CD14-positive monocyte (primary cell): ENCODE measurements around the gene RNF187. TPM values are rescaled to one million over a fixed set of nuclear protein-coding genes. Genes with fewer than 3 reads are reported as not detected.

Experiments used
- DNase-seq, 3 donors: peaks; one replicate each; pipeline ENCODE4 v3.0.0-alpha.2; 2011 to 2022
- H2AFZ ChIP-seq: 2 replicates; pipeline ENCODE4 v1.6.0; 2012; ENCODE audit warnings: mild to moderate bottlenecking, low read depth, low read length, inconsistent platforms; ENCODE audit not compliant: insufficient read depth, poor library complexity, severe bottlenecking
- H3K27ac ChIP-seq, 2 donors: 1 replicate in 1 of 2; 2 replicates in 1 of 2; pipeline ENCODE4 v1.5.1; 2012 to 2013; ENCODE audit warnings: low read length in 2 of 2, control low read depth in 1 of 2, inconsistent platforms in 1 of 2, low read depth in 1 of 2, mild to moderate bottlenecking in 1 of 2
- H3K27me3 ChIP-seq, 2 donors: one replicate each; pipeline versions ENCODE4 v1.6.0 to v1.6.1; 2011 to 2013; ENCODE audit warnings: low read length in 2 of 2; ENCODE audit not compliant: control insufficient read depth in 2 of 2, insufficient read depth in 2 of 2
- H3K36me3 ChIP-seq, 2 donors: replicated peaks in 1 of 2; 1 replicate in 1 of 2; 2 replicates in 1 of 2; pipeline versions ENCODE4 v1.5.1 to v1.6.1; 2012 to 2013; ENCODE audit warnings: low read length in 2 of 2, control low read depth in 1 of 2, inconsistent platforms in 1 of 2, mild to moderate bottlenecking in 1 of 2; ENCODE audit not compliant: insufficient read depth in 2 of 2, control insufficient read depth in 1 of 2
- H3K4me1 ChIP-seq, 2 donors: 1 replicate in 1 of 2; 2 replicates in 1 of 2; pipeline versions ENCODE4 v1.5.1 to v1.6.1; 2012 to 2013; ENCODE audit warnings: low read length in 2 of 2, control low read depth in 1 of 2, inconsistent platforms in 1 of 2, mild to moderate bottlenecking in 1 of 2, moderate library complexity in 1 of 2; ENCODE audit not compliant: insufficient read depth in 2 of 2, control insufficient read depth in 1 of 2
- H3K4me2 ChIP-seq: replicated peaks from 2 replicates; pipeline ENCODE3; 2012; ENCODE audit warnings: low read length, moderate library complexity, mild to moderate bottlenecking; ENCODE audit not compliant: poor library complexity, severe bottlenecking; ENCODE audit errors: extremely low read depth
- H3K4me3 ChIP-seq, 3 experiments: fragments of 200-600 bp in 1 of 3; sonication (generic) in 1 of 3; replicated peaks in 1 of 3; 1 replicate in 2 of 3; 2 replicates in 1 of 3; pipeline ENCODE4 v1.5.1; 2011 to 2013; ENCODE audit warnings: low read length in 3 of 3, mild to moderate bottlenecking in 3 of 3, control low read depth in 2 of 3, low read depth in 2 of 3, inconsistent platforms in 1 of 3, moderate library complexity in 1 of 3
- H3K79me2 ChIP-seq: 2 replicates; pipeline ENCODE4 v1.6.0; 2012; ENCODE audit warnings: mild to moderate bottlenecking, control low read depth, inconsistent platforms, low read length, moderate library complexity; ENCODE audit not compliant: insufficient read depth
- H3K9ac ChIP-seq: 2 replicates; pipeline ENCODE4 v1.6.0; 2017; ENCODE audit warnings: low read length, mild to moderate bottlenecking; ENCODE audit not compliant: insufficient read depth, poor library complexity, severe bottlenecking
- H3K9me3 ChIP-seq, 2 donors: replicated peaks in 1 of 2; 1 replicate in 1 of 2; 2 replicates in 1 of 2; pipeline versions ENCODE4 v1.5.1 to v1.6.1; 2012 to 2013; ENCODE audit warnings: low read length in 2 of 2, control low read depth in 1 of 2; ENCODE audit not compliant: control insufficient read depth in 1 of 2, insufficient read depth in 1 of 2
- H4K20me1 ChIP-seq: 2 replicates; pipeline ENCODE4 v1.6.0; 2012; ENCODE audit warnings: mild to moderate bottlenecking, low read length, control low read depth, moderate library complexity; ENCODE audit not compliant: insufficient read depth
- H3K27ac Mint-ChIP-seq, 7 donors: one replicate each; pipeline ENCODE4 v1.8.0; 2020; ENCODE audit warnings: mild to moderate bottlenecking in 7 of 7, mixed read lengths in 7 of 7, moderate library complexity in 6 of 7, inconsistent platforms in 2 of 7
- H3K27me3 Mint-ChIP-seq, 3 donors: one replicate each; pipeline ENCODE4 v1.8.0; 2021 to 2022; ENCODE audit warnings: low read depth in 3 of 3, mild to moderate bottlenecking in 3 of 3, mixed read lengths in 3 of 3, moderate library complexity in 3 of 3, inconsistent platforms in 1 of 3
- H3K36me3 Mint-ChIP-seq, 2 donors: one replicate each; pipeline ENCODE4 v1.8.0; 2020; ENCODE audit warnings: mixed read lengths in 2 of 2, inconsistent platforms in 1 of 2, mild to moderate bottlenecking in 1 of 2
- H3K4me1 Mint-ChIP-seq: one replicate; pipeline ENCODE4 v1.8.0; 2020; ENCODE audit warnings: mild to moderate bottlenecking, mixed read lengths
- H3K4me3 Mint-ChIP-seq, 2 donors: one replicate each; pipeline ENCODE4 v1.8.0; 2020; ENCODE audit warnings: mild to moderate bottlenecking in 2 of 2, mixed read lengths in 2 of 2, moderate library complexity in 1 of 2
- H3K9me3 Mint-ChIP-seq, 7 donors: one replicate each; pipeline ENCODE4 v1.8.0; 2020 to 2022; ENCODE audit warnings: mixed read lengths in 7 of 7, mild to moderate bottlenecking in 6 of 7, moderate library complexity in 6 of 7, inconsistent platforms in 2 of 7
- WGBS: methylation state at CpG from one replicate; pipeline ENCODE4 v1.1.5; 2013; ENCODE audit warnings: missing lambda C conversion rate; ENCODE audit not compliant: insufficient coverage; 5-methylcytosine and 5-hydroxymethylcytosine counted together
- intact Hi-C, 2 donors: fragments of 100-400 bp; cut with micrococcal nuclease; formaldehyde crosslinking; loops; one replicate each; pipeline versions ENCODE4 v1.15.0 to v1.15.1; 2023
- polyA plus RNA-seq, 3 donors: library from polyadenylated mRNA; depleted of rRNA in 1 of 3; unstranded in 2 of 3; stranded (reverse) in 1 of 3; fragments of 300-500 nt in 2 of 3; fragments of >200 nt in 1 of 3; fragmentation: Illumina TruSeq in 2 of 3; gene quantifications; 1 replicate in 2 of 3; 2 replicates in 1 of 3; pipeline ENCODE4 v1.2.3, GENCODE V29; 2012 to 2021
- TF ChIP-seq, protein P1 (sequence below): fragments of 200-600 bp; IDR thresholded peaks from one replicate; pipeline ENCODE4 v1.8.0; 2022; ENCODE audit warnings: antibody characterized with exemption, mild to moderate bottlenecking

RNF187 gene
- polyA plus RNA-seq, 3 donors, result 5.9 to 27.6 (median 24.6) TPM

DNA sequence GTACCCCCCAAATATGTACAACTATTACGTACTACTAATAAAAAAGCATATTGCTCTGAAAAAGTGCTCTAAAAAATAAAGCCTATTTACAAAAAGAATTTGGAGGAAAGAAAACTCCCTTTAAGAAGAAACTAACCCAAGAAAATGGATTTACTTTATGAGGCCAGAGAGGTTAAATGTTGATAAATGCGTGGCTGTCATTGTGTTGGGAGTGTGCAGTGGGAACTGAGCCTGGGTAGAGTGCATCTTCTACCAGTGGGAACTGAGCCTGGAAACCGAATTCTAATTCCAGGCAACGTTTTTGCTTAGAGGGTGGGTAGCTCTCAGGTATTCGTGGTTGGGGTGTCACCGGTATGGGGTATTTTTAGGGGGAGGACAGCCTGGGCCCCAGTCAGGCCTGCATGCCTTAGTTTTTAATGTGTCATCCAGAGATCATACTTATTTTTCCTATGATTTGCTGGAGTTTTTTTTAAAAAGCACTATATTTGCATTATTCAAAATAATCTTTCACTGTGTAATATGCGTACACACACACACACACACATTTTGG, 24.1 kb upstream of the RNF187 start:
- intact Hi-C loops, result no loop called here
- Histone ChIP-seq H2AFZ (peak overlapping the region; percentile 40), H3K79me2 (no peaks in the 10 kb centered on the region), H3K9me3 (peaks cover 7 to 26% of the 10 kb centered on the region in 2 donors), H3K27me3 (peaks cover 68 to 83% of the 10 kb centered on the region in 2 donors), H3K36me3 (no peaks in the 10 kb centered on the region), H3K4me1 (peaks cover 33 to 35% of the 10 kb centered on the region in 2 donors), H3K9ac (no peak overlapping the region), H3K27ac (no peak overlapping the region), H4K20me1 (no peaks in the 10 kb centered on the region), H3K4me3 (no peak overlapping the region), H3K4me2 (no peak overlapping the region)
- Mint-ChIP-seq H3K9me3 (peaks cover 4 to 23% (median 17%) of the 10 kb centered on the region in 7 donors), H3K4me1 (peaks cover 32% of the 10 kb centered on the region), H3K4me3 (peak overlapping the region in 1 of 2 donors; percentile 92), H3K27me3 (peaks cover 78 to 94% (median 87%) of the 10 kb centered on the region in 3 donors), H3K27ac (no peak overlapping the region), H3K36me3 (peaks cover 6 to 12% of the 10 kb centered on the region in 2 donors)
- TF ChIP-seq, protein P1, sequence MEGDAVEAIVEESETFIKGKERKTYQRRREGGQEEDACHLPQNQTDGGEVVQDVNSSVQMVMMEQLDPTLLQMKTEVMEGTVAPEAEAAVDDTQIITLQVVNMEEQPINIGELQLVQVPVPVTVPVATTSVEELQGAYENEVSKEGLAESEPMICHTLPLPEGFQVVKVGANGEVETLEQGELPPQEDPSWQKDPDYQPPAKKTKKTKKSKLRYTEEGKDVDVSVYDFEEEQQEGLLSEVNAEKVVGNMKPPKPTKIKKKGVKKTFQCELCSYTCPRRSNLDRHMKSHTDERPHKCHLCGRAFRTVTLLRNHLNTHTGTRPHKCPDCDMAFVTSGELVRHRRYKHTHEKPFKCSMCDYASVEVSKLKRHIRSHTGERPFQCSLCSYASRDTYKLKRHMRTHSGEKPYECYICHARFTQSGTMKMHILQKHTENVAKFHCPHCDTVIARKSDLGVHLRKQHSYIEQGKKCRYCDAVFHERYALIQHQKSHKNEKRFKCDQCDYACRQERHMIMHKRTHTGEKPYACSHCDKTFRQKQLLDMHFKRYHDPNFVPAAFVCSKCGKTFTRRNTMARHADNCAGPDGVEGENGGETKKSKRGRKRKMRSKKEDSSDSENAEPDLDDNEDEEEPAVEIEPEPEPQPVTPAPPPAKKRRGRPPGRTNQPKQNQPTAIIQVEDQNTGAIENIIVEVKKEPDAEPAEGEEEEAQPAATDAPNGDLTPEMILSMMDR, result no peak
- 78% methylated on average over 3 of the region's 7 CpGs for WGBS
- no peak for DNase-seq

DNA sequence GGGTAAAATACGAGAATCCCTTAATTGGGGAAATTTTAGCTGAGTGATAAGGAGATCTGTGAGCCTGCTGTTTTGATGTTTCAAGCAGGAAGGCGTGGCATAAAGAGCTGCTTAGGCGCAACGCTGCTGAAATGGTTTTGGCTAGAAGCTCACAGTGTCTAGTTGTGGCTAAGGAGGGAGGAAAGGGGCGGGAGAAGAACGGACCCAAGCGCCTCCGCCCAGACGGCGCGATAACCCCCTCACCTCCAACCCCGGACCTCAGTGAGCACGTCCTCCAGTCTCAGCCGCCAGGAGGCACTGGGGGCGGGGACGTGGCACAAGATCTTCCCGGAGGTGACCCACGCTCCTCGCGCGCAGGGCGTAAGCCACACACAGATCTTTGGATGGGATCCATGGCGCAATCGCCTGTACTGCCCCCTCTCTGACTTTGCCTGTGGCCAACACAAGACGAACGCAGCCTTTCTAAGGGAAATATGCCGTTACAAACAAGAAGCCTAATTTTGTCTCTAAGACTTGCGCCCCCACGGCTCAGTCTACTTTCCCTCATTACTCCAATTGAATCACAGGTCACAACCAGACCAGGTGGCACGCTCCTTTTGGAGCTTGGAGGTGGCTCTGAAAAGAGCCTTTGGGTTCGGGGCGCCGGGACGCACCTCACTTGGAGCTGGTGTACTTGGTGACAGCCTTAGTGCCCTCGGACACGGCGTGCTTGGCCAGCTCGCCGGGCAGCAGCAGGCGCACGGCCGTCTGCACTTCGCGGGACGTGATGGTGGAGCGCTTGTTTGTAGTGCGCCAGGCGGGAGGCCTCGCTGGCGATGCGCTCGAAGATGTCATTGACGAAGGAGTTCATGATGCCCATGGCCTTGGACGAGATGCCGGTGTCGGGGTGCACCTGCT, 23.4 kb upstream of the RNF187 start:
- peak overlapping the region; percentile 34 to 92 for H3K4me3 Mint-ChIP-seq
- 3% methylated on average over 36 of the region's 56 CpGs for WGBS
- Histone ChIP-seq H3K27me3 (peaks cover 75 to 88% of the 10 kb centered on the region in 2 donors), H3K4me3 (peak overlapping the region in 1 of 3 experiments; percentile 50), H3K79me2 (no peaks in the 10 kb centered on the region), H2AFZ (peak overlapping the region; percentile 40), H3K9ac (no peak overlapping the region), H3K27ac (no peak overlapping the region), H4K20me1 (no peaks in the 10 kb centered on the region), H3K9me3 (peaks cover 7 to 26% of the 10 kb centered on the region in 2 donors), H3K4me1 (peaks cover 26 to 27% of the 10 kb centered on the region in 2 donors), H3K4me2 (peak overlapping the region; percentile 19), H3K36me3 (no peaks in the 10 kb centered on the region)
- peaks cover 85 to 95% (median 90%) of the 10 kb centered on the region in 3 donors for H3K27me3 Mint-ChIP-seq
- intact Hi-C loops, result no loop called here
- H3K36me3 Mint-ChIP-seq, result peaks cover 6 to 12% of the 10 kb centered on the region in 2 donors
- H3K4me1 Mint-ChIP-seq, result peaks cover 26% of the 10 kb centered on the region
- TF ChIP-seq, protein P1, result no peak
- H3K27ac Mint-ChIP-seq, result no peak overlapping the region
- peak in 1 of 3 donors; percentile 34 for DNase-seq
- H3K9me3 Mint-ChIP-seq, result peaks cover 4 to 23% (median 15%) of the 10 kb centered on the region in 7 donors
